Measurements from ENCODE around the gene PLCH2. TPM values are rescaled to one million over a fixed set of nuclear protein-coding genes. Genes with fewer than 3 reads are reported as not detected.
"Not testable (repeated sequence)": the region's sequence is repeated elsewhere in the genome, so short reads cannot be mapped to it uniquely, and the experiment has no call there.

The PLCH2 gene
- total RNA-seq, 1 experiment from 2014 or later: 7.2 TPM

DNA sequence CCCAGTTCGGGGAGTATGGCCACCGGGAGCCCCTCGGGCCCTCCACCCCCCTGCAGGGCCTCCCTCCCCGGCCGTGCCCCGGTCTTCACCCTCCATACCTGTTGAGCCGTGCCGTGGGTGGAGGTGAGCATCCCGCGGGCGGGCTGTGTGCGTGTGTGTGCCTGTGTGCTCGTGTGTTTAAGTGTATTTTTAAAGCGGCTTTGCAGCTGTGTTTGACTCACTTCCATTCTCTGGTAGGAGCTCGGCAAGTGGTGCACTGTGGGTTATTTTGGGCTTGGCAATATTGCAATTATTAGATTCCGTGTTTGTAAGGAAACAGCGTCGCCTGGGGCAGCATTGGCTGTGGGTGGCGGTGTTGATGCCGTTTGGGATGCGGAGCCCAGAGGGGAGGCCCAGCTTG lies 20.3 kb upstream of the PLCH2 start:
- Histone ChIP-seq H3K79me2 (ENCODE audit: low read length) (peaks cover 12% of the 10 kb centered on the region; the same call in 1 of the 2 replicates), H3F3A (ENCODE audit: low read length, unreplicated experiment) (no peaks in the 10 kb centered on the region), H3K4me3 (ENCODE audit: low read length) (no peak overlapping the region), H3K4me2 (ENCODE audit: low read length) (peak overlapping the region; percentile 22), H3K27me3 (ENCODE audit: low read length) (no peaks in the 10 kb centered on the region), H3K27ac (ENCODE audit: low read length) (peak overlapping the region; percentile 17; the same call in 1 of the 2 replicates), H4K20me1 (ENCODE audit: low read length) (no peaks in the 10 kb centered on the region), H3K36me3 (ENCODE audit: low read depth, low read length) (no peaks in the 10 kb centered on the region), H3K9me2 (replicated peaks; ENCODE audit: low read length) (no peaks in the 10 kb centered on the region), H3K9me3 (ENCODE audit: low read length) (no peaks in the 10 kb centered on the region), H3K9ac (ENCODE audit: low read length) (no peak overlapping the region), H3K4me1 (ENCODE audit: insufficient read depth, low read length) (peaks cover 60% of the 10 kb centered on the region), H2AFZ (ENCODE audit: low read length) (no peak overlapping the region)
- POLR2A ChIA-PET (ENCODE audit: unreplicated experiment): interaction anchor here (0.5 kb wide), 1 partner anchor 93 kb away, joined by 7 read pairs; no protein-coding TSS in a partner anchor
- CTCF ChIA-PET: interaction anchor here (0.6 kb wide), 2 partner anchors 41 to 91 kb away, joined by 3 read pairs; no protein-coding TSS in a partner anchor
- DNase-seq: peak; percentile 79
- intact Hi-C loops (cut with micrococcal nuclease): no loop called here
- peak; percentile 0; the same call in 1 of the 2 replicates for ATAC-seq
- TF ChIP-seq CTCF (conservative IDR thresholded peaks at IDR 0.05; ENCODE audit: low read depth, low read length): 0 out of 2 replicates have a peak, but pooled peaks have one; percentile 22
- TF ChIP-seq EZH2phosphoT487 (IDR thresholded peaks at IDR 0.05; ENCODE audit: borderline replicate concordance, low read length): no peak
- no TSS peak for BruUV-seq (replicated peaks)

- no peak for TF ChIP-seq EZH2 (IDR thresholded peaks at IDR 0.05; ENCODE audit: low read length, unreplicated experiment)
- TF ChIP-seq EZH2phosphoT487 (IDR thresholded peaks at IDR 0.05; ENCODE audit: borderline replicate concordance, low read length): no peak
- TF ChIP-seq CTCF (conservative IDR thresholded peaks at IDR 0.05; ENCODE audit: low read depth, low read length): no peak
- POLR2A ChIA-PET (ENCODE audit: unreplicated experiment): no interaction called here
- no peak overlapping the region for H3K27ac ChIP-seq (ENCODE audit: low read length)
These were observed 18.6 kb upstream of the PLCH2 start for GRCh38 chr1:2457444-2457843.

DNA sequence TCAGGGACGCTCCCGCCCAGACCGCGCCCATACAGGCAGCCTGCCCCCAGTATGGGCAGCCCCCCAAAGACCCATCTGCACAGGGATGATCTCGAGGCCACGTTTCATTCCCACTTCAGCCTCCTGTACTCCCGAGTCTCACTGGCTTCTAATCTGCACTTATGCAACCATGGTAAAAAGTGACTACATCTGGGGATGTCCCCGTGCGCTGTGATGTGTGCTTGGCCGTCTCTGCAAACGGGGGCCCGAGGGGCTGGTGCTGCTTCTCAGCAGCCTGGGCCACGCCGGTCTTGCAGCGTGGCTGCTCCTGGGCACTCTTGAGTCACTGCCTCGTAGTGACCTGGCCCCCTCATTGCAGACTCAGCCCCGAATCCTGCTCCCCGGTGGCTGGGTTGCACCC lies 17.4 kb upstream of the PLCH2 start:
- TF ChIP-seq EZH2 (IDR thresholded peaks at IDR 0.05; ENCODE audit: low read length, unreplicated experiment) (no peak), CTCF (conservative IDR thresholded peaks at IDR 0.05; ENCODE audit: low read depth, low read length) (no peak), EZH2phosphoT487 (IDR thresholded peaks at IDR 0.05; ENCODE audit: borderline replicate concordance, low read length) (no peak)
- ChIA-PET CTCF (no interaction called here), POLR2A (ENCODE audit: unreplicated experiment) (no interaction called here)
- Histone ChIP-seq H3K27me3 (ENCODE audit: low read length) (no peaks in the 10 kb centered on the region), H3K4me2 (ENCODE audit: low read length) (no peak overlapping the region), H3K27ac (ENCODE audit: low read length) (no peak overlapping the region), H2AFZ (ENCODE audit: low read length) (no peak overlapping the region), H3K79me2 (ENCODE audit: low read length) (no peaks in the 10 kb centered on the region), H3F3A (ENCODE audit: low read length, unreplicated experiment) (no peaks in the 10 kb centered on the region), H4K20me1 (ENCODE audit: low read length) (no peaks in the 10 kb centered on the region), H3K4me3 (ENCODE audit: low read length) (no peak overlapping the region), H3K4me1 (ENCODE audit: insufficient read depth, low read length) (peaks cover 33% of the 10 kb centered on the region), H3K36me3 (ENCODE audit: low read depth, low read length) (no peaks in the 10 kb centered on the region), H3K9me2 (replicated peaks; ENCODE audit: low read length) (no peaks in the 10 kb centered on the region), H3K9me3 (ENCODE audit: low read length) (no peaks in the 10 kb centered on the region), H3K9ac (ENCODE audit: low read length) (no peak overlapping the region)
- no TSS peak for BruUV-seq (replicated peaks)
- intact Hi-C loops (cut with micrococcal nuclease): no loop called here
- no peak for ATAC-seq
- no peak for DNase-seq

More at GRCh38 chr1:2457444-2457843, 18.6 kb upstream of the PLCH2 start:
- H3K79me2 ChIP-seq (ENCODE audit: low read length): peaks cover 12% of the 10 kb centered on the region; the same call in 1 of the 2 replicates
- ATAC-seq (no peak), DNase-seq (no peak)
- H3K4me3 ChIP-seq (ENCODE audit: low read length): no peak overlapping the region
- H3K27me3 ChIP-seq (ENCODE audit: low read length): no peaks in the 10 kb centered on the region
- no peak overlapping the region for H3K9ac ChIP-seq (ENCODE audit: low read length)
- H3F3A ChIP-seq (ENCODE audit: low read length, unreplicated experiment): no peaks in the 10 kb centered on the region
- H2AFZ ChIP-seq (ENCODE audit: low read length): no peak overlapping the region
- H3K9me3 ChIP-seq (ENCODE audit: low read length): no peaks in the 10 kb centered on the region
- intact Hi-C loops (cut with micrococcal nuclease): no loop called here
- CTCF ChIA-PET: no interaction called here
- H3K4me1 ChIP-seq (ENCODE audit: insufficient read depth, low read length): peaks cover 45% of the 10 kb centered on the region
- no peaks in the 10 kb centered on the region for H4K20me1 ChIP-seq (ENCODE audit: low read length)
- H3K36me3 ChIP-seq (ENCODE audit: low read depth, low read length): no peaks in the 10 kb centered on the region
- no peak overlapping the region for H3K4me2 ChIP-seq (ENCODE audit: low read length)
- BruUV-seq (replicated peaks): no TSS peak
- no peaks in the 10 kb centered on the region for H3K9me2 ChIP-seq (replicated peaks; ENCODE audit: low read length)

DNA sequence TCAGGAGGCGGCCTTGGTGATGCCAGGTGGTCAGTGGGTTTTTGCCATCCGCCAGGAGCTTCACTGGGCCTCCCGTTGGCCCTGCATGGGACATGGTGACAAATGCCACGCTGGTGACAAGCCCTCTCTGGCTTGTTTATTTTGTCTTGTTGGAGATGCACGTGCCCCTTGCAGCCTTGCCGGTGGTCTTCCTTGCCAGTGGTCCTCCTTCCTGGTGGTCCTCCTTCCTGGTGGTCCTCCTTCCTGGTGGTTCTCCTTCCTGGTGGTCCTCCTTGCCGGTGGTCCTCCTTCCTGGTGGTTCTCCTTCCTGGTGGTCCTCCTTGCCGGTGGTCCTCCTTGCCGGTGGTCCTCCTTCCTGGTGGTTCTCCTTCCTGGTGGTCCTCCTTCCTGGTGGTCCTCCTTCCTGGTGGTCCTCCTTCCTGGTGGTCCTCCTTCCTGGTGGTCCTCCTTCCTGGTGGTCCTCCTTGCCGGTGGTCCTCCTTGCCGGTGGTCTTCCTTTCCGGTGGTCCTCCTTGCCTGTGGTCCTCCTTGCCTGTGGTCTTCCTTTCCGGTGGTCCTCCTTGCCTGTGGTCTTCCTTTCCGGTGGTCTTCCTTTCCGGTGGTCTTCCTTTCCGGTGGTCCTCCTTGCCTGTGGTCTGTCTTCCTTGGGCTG lies 16.9 kb upstream of the PLCH2 start:
- H3K27me3 ChIP-seq (ENCODE audit: low read length); H3K9me3 ChIP-seq (ENCODE audit: low read length); H4K20me1 ChIP-seq (ENCODE audit: low read length); POLR2A ChIA-PET (ENCODE audit: unreplicated experiment); H3K79me2 ChIP-seq (ENCODE audit: low read length); H3K9me2 ChIP-seq (replicated peaks; ENCODE audit: low read length); H3K9ac ChIP-seq (ENCODE audit: low read length); H3F3A ChIP-seq (ENCODE audit: low read length, unreplicated experiment); H3K4me3 ChIP-seq (ENCODE audit: low read length); ATAC-seq; H3K36me3 ChIP-seq (ENCODE audit: low read depth, low read length); DNase-seq; H2AFZ ChIP-seq (ENCODE audit: low read length); H3K27ac ChIP-seq (ENCODE audit: low read length); BruUV-seq (replicated peaks); intact Hi-C loops (cut with micrococcal nuclease): not testable (repeated sequence)
- CTCF ChIA-PET: interaction anchor here (1.0 to 1.7 kb wide), 2 partner anchors 21 to 97 kb away, joined by 5 read pairs; partner anchors contain the start of gene TNFRSF14
- Histone ChIP-seq H3K4me1 (ENCODE audit: insufficient read depth, low read length) (peaks cover 27% of the 10 kb centered on the region), H3K4me2 (ENCODE audit: low read length) (peak overlapping the region; percentile 43; the same call in 1 of the 2 replicates)

All from PC-3 (cell line).